Gastrocnemius medialis (tissue), 4 donors: ENCODE data around the gene PAQR5.

Experiments
- POLR2A ChIP-seq, 2 donors: fragments of 450-650 bp; IDR thresholded peaks; one replicate each; pipeline ENCODE4 v1.6.1; 2017; ENCODE audit warnings: antibody characterized with exemption in 2 of 2, mild to moderate bottlenecking in 2 of 2, moderate library complexity in 2 of 2
- TF ChIP-seq, protein P1 (sequence below), 5 experiments: fragments of 450-650 bp in 3 of 5; fragments of 200-600 bp in 2 of 5; sonication (generic) in 2 of 5; IDR thresholded peaks in 4 of 5; conservative IDR thresholded peaks in 1 of 5; 1 replicate in 4 of 5; 2 replicates in 1 of 5; pipeline ENCODE4 v1.5.1; 2016 to 2019; ENCODE audit warnings: antibody characterized with exemption in 5 of 5, mild to moderate bottlenecking in 3 of 5, moderate library complexity in 3 of 5

DNA sequence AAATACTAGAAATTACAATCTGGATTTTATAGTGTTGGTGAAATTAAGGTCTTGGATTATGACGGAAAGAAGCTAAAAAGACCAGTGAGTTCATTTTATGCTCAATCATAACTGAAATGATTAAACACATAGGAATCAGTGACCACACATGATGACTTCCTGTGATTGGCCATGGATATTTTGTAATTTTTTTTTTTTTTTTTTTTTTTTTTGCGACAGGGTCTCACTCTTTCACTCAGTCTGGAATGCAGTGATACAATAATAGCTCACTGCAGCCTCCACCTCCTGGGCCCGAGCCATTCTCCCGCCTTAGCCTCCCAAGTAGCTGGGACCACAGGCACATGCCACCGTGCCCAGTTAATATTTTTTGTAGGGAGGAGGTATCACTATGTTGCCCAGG lies 47.4 kb downstream of the PAQR5 start:
- TF ChIP-seq, protein P1, sequence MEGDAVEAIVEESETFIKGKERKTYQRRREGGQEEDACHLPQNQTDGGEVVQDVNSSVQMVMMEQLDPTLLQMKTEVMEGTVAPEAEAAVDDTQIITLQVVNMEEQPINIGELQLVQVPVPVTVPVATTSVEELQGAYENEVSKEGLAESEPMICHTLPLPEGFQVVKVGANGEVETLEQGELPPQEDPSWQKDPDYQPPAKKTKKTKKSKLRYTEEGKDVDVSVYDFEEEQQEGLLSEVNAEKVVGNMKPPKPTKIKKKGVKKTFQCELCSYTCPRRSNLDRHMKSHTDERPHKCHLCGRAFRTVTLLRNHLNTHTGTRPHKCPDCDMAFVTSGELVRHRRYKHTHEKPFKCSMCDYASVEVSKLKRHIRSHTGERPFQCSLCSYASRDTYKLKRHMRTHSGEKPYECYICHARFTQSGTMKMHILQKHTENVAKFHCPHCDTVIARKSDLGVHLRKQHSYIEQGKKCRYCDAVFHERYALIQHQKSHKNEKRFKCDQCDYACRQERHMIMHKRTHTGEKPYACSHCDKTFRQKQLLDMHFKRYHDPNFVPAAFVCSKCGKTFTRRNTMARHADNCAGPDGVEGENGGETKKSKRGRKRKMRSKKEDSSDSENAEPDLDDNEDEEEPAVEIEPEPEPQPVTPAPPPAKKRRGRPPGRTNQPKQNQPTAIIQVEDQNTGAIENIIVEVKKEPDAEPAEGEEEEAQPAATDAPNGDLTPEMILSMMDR (IDR thresholded peaks at IDR 0.05 in 4 of 5, conservative IDR thresholded peaks at IDR 0.05 in 1 of 5), result no peak
- no peak for TF ChIP-seq POLR2A (IDR thresholded peaks at IDR 0.05)
